HG03060 (cell line): ENCODE results near the gene IFNL1.
"Not testable (repeated sequence)": the region's sequence is repeated elsewhere in the genome, so short reads cannot be mapped to it uniquely, and the experiment has no call there.

Experiments used
- ATAC-seq: cut with Tn5 transposase; IDR thresholded peaks from one replicate; pipeline ENCODE4 v1.9.1; 2021; ENCODE audit warnings: low read depth, moderate number of reproducible peaks; ENCODE audit not compliant: unreplicated experiment

IFNL1 gene

GRCh38 chr19:39296055-39296645, at the start of gene IFNL1:
IFNL1 (plus strand) TSS chr19:39296407; CDS start chr19:39296422, 15 bp downstream.
- no peak for ATAC-seq

DNA sequence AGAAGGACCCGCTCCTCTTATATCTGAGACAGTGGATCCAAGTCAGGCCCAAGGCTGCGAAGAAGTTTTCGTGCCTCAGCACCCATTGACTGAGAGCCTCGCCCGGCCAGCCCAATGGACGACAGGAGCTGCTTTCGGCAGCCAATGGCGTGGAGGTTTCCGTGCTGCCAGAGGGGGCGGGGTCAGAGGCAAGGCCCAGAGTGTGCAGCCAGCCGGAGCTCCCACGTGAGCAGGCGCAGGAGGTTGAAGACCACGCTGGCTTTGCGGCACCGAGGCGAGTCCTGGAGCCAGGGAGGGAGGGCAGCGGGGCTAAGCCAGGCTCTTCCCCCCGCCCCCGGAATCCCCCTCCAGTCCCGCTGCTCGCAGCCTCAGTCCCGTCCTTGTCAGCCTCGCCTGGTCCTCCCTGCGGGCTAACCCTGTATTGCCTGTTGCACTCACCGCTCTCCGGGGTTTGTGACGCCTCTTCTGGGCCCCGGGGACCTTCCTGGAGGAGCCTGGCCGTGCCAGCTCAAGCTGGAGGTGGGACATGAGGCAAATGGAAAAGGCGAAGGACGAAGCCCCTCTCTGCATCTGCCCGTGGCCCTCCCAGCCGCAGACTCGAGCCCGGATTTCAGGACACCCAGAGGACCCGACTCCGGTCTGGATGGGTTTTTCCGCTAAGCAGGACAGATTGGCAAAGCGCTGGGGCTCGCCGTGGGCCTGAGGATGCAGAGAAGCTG, 49.1 kb upstream of the IFNL1 start:
- ATAC-seq = no peak

GRCh38 chr19:39247701-39248664, 48.2 kb upstream of the IFNL1 start:
- no peak for ATAC-seq

GRCh38 chr19:39248806-39249205, 47.4 kb upstream of the IFNL1 start, which contains the start of gene IFNL4:
IFNL4 (minus strand) TSS chr19:39248856.
- ATAC-seq = no peak

DNA sequence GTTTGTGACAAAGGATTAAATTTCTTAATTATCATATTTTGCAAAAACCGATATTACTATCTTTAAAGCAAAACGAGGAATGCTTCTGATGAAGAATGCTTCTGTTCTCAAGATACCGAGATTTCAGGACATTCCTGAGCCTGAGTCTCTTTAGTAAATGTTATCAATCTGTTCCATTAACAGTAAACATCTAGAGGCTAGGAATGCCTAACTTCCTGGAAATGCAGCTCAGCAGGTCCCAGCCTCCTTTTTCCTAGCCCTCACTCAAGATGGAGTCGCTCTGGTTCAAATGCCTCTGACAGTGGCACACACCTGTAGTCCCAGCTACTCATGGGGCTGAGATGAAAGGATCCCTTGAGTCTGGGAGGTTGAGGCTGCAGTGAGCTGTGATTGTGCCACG, 45.1 kb upstream of the IFNL1 start:
- no peak for ATAC-seq

- ATAC-seq = no peak
Observed at GRCh38 chr19:39251846-39252245, 44.4 kb upstream of the IFNL1 start.

DNA sequence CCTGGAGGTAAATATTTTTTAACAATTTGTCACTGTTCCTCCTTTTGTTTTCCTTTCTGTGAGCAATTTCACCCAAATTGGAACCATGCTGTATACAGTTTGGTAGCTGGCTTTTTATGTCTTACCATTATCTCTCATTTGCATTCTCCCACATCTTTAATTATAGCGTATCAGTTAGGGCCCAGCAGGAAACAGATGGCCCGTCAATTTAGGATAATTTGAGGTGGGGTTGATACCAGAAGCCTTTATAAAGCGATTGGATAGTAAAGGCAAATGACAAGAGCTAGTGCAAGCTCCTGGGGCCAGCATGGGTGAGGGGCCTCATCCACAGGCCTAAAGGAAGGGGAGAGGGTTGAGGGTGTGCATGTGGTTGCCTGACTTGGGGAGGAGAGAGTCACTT, 43.7 kb upstream of the IFNL1 start:
- ATAC-seq = no peak

DNA sequence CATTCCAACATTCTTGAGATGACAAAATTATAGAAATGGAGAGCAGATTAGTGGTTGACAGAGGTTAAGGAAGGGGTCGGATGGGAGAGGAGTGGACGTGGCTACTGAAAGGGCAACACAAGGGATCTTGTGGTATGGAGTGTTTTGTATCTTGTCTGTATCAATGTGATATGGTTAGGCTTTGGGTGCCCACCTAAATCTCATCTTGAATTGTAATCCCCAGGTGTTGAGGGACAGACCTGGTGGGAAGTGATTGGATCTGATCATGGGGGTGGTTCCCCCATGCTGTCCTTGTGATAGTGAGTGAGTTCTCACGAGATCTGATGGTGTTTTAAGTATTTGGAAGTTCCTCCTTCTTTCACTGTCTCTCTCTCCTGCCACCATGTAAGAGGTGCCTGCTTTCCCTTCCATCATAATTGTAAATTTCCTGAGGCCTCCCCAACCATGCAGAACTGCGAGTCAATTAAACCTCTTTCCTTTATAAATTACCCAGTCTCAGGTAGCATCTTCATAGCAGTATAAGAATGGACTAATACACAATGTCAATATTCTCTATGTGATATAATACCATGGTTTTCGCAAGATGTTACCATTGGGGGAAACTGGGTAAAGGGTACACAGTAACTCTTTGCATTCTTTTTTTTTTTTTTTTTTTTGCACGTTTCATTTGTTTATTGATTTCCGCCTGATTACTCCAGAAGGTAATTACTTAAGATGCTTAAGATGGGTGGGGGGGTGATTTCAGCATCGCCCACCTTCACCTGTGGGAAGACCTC, 42.6 kb upstream of the IFNL1 start:
- ATAC-seq = no peak

DNA sequence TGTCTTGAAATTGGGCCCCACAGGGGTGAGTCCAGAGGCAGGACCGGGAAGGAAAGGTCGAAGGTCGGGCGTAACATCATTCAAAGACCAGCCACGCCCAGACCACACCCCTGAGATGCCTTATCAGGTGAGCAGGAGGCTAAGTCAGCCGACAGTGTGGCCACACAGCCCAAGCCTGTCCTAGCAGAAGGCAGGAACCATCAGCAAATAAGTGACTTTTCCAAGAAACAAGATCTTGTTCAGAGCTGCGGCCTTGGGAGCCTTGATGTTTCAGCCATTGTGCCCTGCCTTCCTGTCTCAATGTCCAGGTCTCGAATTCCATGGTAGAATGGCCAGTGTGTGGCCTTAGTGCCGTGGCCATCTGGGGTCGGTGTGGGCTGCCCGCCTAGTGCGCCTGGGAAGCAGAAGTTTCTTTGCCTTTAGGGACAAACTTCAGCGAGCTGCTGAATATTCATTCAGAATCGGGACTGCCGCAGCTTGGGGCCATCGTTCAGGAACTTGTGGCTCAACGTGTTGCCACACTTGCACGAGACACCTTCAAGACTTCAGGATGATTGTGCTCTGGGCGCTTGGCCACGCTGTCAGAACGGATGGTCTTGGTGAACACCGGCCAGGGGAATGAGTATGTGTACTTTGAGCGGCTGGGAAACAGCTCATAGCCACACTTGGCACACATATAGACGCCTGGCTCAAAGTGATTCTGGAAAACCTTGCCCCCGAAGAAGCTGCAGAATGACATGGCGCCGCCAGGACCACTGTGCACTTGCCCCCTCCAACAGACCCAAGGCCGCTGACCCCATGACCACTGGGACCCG, 41.5 kb upstream of the IFNL1 start:
- ATAC-seq = no peak

GRCh38 chr19:39257227-39257626, 39.0 kb upstream of the IFNL1 start:
- ATAC-seq = no peak

DNA sequence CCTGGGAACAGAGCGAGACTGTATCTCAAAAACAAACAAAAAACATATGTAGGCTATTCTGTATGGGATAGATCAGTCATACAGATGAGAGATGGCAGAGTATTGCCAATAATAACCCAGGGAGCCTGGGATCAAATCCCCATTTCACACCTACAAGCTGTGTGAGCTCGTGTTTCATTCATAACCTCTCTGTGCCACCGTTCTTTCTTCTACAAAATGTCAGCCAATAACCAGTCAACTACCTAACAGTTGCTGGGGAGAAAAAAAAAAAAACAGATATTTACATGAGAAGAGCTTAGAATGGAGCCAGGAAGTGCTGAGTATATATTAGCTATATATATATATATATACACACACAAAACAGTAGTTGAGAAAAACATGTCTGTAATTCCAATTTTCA, 34.5 kb upstream of the IFNL1 start:
- no peak for ATAC-seq

GRCh38 chr19:39262496-39262895, 33.7 kb upstream of the IFNL1 start:
- ATAC-seq = no peak

GRCh38 chr19:39263912-39264305, 32.3 kb upstream of the IFNL1 start:
- ATAC-seq = no peak

- ATAC-seq = no peak
Observed at GRCh38 chr19:39264306-39265290, 31.6 kb upstream of the IFNL1 start.

DNA sequence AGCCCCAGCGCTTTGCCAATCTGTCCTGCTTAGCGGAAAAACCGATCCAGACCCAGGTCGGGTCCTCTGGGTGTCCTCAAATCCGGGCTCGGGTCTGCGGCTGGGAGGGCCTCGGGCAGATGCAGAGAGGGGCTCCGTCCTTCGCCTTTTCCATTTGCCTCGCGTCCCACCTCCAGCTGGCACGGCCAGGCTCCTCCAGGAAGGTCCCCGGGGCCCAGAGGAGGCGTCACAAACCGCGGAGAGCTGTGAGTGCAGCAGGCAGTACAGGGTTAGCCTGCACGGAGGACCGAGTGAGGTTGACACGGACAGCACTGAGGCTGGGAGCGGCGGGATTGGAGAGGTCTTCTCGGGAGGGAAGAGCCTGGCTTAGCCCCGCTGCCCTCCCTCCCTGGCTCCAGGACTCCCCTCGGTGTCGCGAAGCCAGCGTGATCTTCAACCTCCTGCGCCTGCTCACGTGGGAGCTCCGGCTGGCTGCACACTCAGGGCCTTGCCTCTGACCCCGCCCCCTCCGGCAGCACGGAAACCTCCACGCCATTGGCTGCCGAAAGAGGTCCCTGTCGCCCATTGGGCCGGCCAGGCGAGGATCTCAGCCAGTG, 30.8 kb upstream of the IFNL1 start:
- no peak for ATAC-seq

DNA sequence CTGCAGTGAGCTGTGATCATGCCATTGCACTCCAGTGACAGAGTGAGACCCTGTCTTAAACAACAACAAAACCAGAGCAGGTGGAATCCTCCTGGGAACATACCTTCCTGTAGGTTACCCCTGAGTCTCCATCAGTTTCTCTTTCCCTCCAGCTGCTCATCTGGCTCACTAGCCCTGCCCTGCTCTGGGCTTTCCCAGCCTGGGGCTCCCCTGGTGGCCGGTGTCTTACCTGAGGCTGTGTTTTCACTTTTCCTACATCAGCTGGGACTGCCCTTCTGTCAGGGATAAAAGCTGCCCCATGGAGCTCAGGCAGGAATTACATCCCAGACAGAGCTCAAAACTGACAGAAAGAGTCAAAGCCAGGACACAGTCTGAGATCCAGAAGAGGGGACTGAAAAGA, 28.1 kb upstream of the IFNL1 start, which contains the start of gene IFNL2:
IFNL2 (plus strand) TSS at position 312 of the 400 bp plus-strand sequence. CDS start 173 bp downstream, outside the sequence.
- ATAC-seq = not testable (repeated sequence)

- not testable (repeated sequence) for ATAC-seq
Observed at GRCh38 chr19:39268531-39269223, 27.5 kb upstream of the IFNL1 start.
